HG02759 (cell line): ENCODE data around the gene CCR4.
"Not testable (repeated sequence)": the region's sequence is repeated elsewhere in the genome, so short reads cannot be mapped to it uniquely, and the experiment has no call there.

ENCODE experiments used
- ATAC-seq: cut with Tn5 transposase; IDR thresholded peaks from one replicate; pipeline ENCODE4 v1.9.1; 2021; ENCODE audit warnings: mild to moderate bottlenecking, moderate library complexity; ENCODE audit not compliant: unreplicated experiment

The CCR4 gene

DNA sequence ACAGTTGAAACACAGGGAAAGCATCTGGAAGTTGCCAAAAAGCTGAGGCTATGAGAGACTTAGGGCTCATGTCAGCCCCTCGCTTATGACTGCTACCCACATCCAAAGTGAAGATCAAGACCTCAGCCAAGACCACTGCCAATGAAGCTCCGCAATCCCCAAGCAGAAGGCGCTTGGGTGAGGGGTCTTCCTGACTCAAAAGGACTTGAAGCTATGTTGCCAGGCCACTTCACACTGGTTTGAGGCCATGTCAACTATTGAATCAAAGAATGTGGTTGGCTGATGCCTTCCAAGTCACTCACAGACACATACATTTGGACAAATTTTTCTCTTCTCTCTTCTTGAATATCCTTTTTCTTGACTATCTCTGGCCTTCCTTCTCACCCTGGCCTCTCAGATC lies 928 bp upstream of the CCR4 start:
- ATAC-seq: no peak

DNA sequence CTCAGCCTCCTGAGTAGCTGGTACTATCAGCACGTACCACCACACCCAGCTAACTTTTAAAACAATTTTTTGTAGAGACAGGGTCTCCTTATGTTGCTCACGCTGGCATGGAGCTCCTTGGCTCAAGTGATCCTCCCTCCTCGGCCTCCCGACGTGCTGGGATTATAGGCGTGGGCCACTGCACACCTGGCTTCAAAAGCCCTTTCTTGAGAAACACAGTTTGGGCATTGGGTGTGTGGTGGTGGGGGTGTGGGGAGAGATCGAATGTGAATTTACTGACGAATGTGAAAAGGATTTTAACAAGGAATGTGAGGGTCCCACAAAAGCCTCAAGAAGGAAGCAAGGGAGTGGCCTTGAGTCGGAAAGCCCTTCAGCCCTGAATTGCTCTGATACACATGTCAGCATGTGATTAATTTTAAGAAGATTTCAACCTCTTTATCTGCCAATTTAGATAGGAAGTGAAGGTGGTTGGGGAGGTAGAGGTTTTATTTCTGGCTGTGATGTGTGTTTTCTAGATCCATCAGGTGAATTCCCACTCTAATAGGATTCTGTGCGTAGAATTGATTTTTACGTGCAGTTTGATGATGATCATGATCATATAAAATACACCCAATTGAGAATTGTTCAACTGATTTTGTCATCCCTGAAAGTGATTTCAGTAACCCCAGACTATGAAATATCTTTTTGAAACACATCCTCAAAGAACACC lies 1.1 kb downstream of the CCR4 start:
- no peak for ATAC-seq

DNA sequence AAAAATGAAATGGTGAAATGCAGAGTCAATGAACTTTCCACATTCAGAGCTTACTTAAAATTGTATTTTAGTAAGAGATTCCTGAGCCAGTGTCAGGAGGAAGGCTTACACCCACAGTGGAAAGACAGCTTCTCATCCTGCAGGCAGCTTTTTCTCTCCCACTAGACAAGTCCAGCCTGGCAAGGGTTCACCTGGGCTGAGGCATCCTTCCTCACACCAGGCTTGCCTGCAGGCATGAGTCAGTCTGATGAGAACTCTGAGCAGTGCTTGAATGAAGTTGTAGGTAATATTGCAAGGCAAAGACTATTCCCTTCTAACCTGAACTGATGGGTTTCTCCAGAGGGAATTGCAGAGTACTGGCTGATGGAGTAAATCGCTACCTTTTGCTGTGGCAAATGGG lies 3.1 kb downstream of the CCR4 start:
- ATAC-seq: no peak

DNA sequence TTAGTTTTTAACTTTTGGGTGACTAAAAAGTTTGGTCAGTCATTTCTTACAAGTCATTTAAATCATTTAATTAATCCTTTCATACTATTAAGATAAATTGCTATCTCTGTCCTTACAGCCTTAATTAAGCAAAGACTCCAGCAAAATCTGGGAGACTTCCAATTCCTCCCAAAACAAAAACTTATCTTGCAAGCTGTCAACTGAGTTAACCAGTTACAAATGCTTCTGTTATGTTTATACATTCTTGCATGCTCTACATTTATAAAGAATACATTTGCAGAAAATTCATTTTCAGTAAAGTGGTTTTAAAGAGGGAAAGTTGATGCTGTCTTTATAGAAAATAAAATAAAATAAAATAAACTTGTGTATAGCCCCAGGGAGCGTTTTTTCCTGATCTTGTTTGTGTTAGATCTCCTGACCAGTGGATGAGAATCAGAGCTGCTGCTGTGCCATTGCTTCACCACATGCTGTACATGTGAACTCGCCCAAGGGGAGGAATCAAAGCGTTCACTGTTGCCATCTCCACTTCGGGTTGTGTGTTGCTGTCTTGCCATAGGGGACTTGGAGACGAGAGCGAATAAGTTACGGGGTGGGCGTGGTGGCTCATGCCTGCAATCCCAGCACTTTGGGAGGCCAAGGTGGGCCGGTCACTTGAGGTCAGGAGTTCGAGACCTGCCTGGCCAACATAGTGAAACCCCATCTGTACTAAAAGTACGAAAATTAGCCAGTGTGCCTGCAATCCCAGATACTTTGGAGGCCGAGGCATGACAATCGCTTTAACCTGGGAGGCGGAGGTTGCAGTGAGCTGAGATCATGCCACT lies 5.5 kb downstream of the CCR4 start:
- ATAC-seq: no peak

DNA sequence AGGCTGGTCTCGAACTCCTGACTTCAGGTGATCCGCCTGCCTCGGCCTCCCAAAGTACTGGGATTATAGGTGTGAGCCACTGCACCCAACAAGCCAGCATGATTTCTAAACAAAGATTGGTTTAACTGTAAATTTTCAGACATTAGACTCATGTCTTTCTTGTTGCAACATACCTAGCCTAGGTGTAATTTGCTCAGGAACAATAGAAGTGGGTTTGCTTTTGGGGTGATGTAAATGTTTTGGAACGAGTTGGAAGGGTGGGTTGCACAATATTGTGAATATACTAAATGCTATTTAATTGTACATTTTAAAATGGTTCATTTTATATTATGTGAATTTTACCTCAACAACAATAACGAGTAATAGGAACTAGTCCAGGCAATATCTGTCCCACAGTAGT lies 7.1 kb downstream of the CCR4 start:
- no peak for ATAC-seq

DNA sequence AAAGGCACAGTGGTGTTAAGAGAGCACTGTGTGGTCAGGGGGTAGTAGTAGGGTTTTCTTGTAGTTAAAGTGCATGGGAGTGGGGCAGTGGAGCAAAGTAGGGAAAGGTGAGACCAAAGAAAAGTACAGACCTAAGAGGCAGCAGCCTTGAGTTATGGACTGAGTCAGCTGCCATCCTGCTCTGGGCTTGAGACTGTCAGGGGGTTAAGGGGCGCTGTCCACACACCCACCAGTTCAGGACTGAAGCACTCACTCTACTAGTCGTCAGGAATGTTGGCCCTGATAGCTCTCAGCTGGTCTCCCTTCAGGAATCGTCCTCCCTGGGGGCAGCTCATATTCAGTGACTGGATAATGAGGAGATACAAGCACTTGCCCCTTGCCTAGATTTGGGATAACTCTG lies 7.9 kb downstream of the CCR4 start:
- ATAC-seq: no peak

DNA sequence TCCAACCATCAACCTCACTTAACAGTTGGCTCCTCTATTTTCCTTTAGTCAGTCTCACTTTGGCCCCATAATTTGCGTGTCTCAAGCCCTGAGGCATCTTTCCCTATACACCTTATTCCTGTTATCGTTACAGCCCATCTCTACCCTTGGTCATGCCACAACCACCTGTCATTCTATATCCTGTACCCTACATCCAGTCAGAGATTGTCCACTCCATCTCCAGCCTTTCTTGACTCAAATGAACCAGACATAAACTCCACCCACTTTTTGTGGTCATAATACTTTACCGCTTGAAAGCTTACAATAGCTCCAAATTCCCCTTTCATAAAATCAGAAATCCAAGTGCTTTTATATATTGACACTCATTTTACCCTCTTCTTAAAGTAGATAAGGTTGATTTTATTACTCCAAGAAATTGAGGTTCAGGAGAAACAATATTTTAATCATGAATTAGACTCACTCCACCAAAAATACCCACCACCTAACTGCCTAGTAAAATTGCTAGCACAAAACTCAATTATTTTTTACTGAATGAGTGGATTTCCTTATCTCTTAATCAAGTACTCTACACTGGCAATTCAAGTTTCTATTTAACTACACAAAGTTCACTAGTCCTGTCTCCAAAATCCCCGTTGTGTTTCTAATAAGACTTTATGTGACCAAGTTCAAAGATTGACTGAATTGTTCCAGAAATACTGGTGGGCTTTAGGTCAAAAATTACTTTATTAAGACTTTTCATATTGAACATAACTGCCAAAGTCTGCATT lies 9.1 kb downstream of the CCR4 start:
- peak; percentile 81 for ATAC-seq

DNA sequence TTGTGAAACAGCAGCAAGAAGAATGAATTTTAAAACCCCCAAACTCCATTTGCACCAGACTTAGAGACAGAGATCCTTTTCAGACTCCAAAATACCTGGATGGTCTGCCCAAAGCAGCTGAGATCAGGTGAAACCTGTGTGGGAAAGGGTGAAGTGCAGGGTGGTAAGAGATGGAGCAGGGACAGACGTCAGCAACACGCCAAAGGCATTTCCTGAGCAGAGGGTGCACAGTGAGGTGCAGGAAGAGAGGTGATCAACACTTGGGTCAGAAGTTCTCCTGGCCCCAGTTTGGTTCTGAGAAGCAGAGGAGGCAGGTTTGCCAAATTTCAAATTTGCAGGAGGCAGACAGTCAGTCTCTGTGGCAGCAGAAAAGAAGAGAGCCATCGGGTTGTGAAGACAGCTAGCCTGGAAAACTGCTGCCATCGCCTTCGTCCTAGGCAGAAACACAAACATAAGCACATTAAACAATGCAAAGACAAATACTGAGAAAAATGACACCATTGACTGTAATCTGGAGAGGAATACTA lies 9.8 kb downstream of the CCR4 start:
- no peak for ATAC-seq

DNA sequence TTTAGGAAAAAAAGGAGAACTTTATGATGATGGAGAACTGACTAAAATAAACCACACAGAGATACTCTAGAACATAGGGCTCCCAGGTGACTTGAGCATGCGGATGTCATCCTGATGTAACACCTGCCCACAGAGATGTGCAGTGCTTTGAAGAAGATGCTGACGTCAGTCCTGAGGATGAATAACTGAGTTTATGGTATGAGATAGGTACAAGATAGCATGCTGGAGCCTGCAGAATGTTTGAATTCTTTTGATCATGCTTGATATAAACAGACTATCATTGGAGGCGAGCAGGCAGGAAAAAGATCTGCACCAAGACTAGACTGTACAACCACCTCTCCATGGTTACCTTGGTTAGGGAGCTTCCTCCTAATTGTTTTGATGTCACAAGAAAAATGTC lies 12.4 kb downstream of the CCR4 start:
- no peak for ATAC-seq

DNA sequence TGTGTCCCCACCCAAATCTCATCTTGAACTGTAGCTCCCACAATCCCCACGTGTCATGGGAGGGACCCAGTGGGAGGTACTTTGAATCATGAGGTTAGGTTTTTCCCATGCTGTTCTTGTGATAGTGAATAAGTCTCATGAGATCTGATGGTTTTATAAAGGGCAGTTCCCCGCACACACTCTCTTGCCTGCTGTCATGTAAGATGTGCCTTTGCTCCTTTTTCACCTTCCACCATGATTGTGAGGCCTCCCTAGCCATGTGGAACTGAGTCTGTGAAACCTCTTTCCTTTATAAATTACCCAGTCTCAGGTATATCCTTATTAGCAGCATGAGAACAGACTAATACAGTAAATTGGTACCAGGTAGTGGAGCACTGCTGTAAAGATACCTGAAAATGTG lies 13.3 kb downstream of the CCR4 start:
- ATAC-seq: not testable (repeated sequence)

DNA sequence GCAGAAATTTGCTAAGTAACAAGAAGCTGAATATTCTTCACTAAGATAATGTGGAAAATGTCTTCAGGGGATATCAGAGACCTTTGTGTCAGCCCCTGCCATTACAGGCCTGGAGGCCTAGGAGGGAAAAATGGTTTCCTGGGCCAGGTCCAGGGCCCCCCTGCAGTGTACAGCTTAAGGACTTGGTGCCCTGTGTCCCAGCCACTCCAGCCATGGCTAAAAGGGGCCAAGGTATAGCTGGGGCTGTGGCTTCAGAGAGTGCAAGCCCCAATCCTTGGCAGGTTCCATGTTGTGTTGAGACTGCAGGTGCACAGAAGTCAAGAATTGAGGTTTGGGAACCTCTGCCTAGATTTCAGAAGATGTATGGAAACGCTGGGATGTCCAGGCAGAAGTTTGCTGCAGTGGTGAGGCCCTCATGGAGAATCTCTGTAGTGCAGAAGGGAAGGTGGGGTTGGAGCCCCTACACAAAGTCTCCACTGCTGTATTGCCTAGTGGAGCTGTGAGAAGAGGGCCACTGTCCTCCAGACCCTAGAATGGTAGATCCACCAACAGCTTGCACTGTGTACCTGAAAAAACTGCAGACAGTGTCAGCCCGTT lies 14.3 kb downstream of the CCR4 start:
- not testable (repeated sequence) for ATAC-seq

DNA sequence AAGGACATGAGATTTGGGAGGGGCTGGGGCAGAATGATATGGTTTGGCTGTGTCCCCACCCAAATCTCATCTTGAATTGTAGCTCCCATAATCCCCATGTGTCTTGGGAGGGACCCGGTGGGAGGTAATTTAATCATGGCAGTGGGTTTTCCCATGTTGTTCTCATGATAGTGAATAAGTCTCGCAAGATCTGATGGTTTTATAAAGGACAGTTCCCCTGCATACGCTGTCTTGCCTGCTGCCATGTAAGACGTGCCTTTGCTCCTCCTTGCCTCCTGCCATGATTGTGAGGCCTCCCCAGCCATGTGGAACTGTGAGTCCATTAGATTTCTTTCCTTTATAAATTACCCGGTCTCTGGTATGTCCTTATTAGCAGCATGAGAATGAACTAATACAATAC lies 15.2 kb downstream of the CCR4 start:
- not testable (repeated sequence) for ATAC-seq

DNA sequence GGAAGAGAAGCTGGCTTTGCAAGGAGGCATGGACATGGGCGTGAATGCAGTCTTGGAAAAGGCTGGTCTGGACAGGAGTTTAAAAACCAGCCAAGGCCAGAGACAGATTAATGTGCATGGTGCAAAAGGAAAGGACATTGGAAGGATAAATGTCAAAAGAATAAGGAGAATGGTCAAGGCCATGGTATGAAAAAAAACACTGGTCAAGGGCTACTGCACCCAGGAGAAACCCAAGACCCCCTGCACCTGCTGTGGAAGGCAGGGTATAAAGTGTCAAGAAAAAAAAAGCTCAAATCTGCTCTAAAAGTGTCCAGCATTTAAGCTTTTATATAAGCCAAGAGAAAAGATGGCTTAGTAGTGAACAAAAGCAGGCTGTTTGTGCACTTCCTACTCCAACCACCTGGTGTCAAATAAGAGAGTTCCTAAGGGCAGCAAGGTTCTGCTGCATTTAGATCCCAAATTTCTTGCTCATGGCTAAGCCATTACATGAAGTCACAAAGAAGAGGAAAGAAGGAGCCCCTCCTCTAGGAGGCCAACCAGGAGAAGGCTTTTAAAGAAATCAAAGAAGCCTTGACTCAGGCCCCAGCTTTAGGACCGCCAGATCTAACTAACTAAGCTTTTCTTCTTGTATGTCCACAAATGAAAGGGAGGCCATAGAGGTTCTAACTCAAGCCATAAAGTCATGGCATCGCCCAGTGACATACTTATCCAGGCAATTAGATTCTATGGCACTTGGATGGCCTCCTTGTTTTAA lies 16.9 kb downstream of the CCR4 start:
- ATAC-seq: no peak

DNA sequence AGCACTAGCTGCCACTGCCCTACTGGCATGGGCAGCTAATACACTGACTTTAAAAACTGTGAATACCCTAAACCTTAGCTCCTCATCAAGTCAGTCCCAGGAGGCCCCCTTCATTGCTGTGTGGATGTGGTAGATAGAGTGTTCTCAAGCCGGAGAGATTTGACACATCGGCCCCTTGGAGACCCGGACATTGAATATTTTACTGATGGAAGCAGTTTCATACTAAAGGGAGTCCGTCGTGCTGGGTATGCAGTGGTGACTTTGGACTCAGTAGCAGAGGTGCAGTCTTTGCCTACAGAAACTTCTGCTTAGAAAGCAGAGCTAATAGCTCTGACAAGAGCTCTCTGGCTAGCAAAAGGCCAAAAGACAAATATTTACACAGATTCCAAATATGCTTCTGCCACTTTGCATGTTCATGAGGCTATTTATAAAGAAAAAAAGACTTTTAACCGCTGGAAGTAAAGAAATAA lies 17.5 kb downstream of the CCR4 start:
- ATAC-seq: no peak

DNA sequence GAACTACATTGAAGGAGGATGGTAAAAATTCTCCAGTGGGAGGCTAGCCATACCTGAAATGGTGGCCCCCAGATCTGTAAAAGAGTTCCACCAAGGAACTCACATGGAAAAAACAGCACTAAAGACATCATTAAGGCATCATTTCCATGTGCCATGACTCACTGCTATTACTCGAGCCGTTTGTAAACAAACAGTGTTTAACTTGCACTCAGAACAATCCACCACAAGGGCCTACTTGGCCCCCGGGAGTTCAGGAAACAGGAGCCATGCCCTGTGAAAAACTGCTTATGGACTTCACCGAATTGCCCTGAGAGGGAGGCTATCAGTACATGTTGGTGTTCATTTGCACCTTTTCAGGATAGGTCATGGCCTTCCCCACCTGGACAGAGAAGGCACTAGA lies 18.2 kb downstream of the CCR4 start:
- ATAC-seq: no peak

DNA sequence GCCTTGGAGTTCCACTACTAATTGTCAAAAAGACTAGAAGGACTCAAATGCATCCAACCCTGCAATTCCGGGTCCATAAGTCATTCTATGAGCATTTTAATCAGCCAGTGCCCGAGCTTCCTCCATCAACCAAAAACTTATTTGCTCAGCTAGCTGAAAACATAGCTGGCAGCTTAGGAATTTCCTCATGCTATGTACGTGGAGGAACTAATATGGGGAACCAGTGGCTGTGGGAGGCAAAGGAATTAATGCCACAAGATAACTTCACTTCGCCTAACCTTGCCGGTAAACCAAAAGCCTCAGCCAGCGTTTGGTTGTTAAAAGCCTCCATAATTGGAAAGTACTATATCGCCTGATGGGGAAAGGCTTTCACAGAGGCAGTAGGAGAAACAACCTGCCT lies 19.8 kb downstream of the CCR4 start:
- ATAC-seq: not testable (repeated sequence)

DNA sequence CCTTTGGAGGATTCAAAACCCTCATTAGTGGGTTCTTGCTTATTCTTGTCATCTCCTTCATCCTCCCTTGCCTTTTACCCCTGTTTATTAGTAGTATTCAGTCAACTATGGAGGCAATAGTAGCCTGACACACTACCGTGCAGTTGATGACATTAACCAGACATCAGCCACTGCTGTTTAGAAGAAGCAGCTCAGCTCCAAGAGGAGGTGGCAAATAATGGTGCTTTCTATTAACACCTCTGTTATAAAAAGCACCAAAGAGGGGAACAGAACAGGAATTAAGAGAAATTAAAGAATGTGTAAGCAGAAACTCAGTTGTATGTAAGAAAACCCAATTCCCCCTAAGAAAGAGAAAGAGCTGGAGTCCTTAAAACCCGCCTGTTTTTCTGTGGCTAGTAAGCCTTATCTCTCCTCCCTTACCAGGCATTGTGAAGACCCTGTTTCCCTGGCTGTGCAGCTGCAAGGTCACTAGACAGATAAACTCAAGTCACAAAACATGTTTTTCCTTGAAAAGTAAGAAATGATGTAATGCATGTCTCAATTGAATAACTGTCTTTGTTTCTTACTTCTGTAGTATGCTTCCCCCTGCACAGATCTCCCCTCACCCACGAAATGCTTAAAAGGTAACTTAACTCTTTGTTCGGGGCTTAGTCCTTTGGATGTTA lies 21.2 kb downstream of the CCR4 start:
- no peak for ATAC-seq

DNA sequence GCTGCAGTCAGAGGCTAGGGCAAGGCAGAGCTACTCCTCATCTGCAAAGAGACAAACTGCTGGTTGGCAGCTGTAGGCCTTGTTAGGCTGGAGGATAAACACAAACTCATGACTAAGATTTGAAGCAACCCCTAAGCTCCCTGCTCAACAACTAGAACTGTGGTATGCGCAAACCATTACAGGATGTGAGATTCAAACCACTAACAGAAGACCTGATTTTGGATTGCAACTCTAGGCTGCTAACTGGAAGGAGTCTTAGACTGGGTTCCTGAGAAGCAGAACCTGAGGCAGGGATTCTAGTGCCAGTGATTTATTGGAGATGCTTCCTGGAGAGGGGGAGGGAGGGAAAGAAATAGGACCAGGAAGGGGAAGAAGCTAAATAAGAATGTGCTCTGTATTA lies 22.5 kb downstream of the CCR4 start:
- ATAC-seq: peak; percentile 87

DNA sequence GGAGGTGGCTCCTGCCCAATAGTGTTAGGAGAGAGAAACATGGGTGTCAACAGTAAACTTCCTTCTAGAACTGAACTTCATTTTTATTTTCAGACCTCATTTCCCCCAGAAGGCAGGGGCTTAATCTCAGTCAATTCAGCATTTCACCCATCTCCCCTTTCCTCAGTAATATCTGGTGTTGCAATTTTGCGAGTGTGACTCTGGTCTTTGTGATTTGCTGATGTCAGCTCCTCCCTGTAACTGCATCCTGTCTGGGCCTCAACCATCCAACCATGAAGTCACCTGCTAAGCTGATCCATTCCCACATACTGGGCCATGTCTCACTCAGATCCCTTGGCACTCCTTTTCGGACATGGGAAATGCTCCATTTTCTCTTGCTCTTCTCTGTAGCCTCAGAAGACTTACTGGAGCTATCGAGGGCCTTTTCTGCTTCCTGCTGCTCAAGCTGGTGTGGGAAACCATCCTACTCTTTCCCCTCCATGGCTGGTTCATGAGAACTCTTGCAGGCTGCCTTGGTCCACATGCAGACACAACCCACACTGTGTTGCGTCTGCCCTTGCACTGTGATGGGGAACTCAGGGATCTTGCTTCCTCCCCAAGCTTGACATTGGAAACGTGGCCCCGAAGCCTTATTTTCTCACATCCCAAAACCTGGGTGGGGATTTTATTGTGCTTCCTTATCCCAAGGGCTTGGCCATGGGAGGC lies 24.6 kb downstream of the CCR4 start:
- no peak for ATAC-seq
